ENCODE data around the gene NFE2L3. TPM values are rescaled to one million over a fixed set of nuclear protein-coding genes. Genes with fewer than 3 reads are reported as not detected.

The NFE2L3 gene
- total and polyA plus RNA-seq, 2 experiments from 2014 or later, result 6.5 to 10.0 TPM

DNA sequence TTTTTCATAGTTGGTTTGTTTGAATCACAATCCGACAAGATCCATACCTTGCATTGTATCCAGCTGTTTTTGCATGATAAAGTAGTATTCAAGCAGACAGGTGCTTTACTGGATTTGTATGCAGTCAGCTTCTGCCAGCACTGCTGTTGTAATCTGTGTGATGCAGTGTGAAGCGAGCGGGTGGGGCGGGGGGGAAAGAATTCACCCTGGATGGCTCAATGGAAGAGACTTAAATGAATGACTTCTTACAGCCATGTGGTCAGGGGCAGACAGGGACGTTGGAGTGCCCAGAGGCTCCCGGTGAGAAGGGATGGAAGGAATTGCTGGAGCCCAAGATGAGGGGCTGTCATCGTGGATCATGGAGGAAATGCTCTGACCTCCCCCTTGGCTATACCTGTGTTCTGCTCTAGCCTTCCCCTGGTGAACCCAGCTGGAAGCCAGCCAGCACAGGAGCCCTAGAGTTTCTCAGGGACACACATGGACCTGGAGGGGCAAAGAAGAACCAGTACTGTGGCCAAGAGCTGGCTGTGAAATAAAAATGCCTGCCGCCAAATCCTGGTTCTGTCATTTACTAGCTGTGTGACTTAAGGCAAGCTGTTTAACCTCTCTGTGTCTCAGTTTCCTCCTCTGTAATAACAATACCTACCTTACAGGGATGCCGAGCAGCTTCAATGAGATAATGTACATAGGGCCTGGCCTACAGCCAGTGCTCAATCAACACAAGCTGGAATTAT, 14.1 kb downstream of the NFE2L3 start:
- Histone ChIP-seq H4K20me1 (ENCODE audit: insufficient read depth, poor library complexity, severe bottlenecking) (no peaks in the 10 kb centered on the region), H3K4me1 (ENCODE audit: insufficient read depth) (peaks cover 4% of the 10 kb centered on the region), H3K79me2 (no peaks in the 10 kb centered on the region), H3K9me2 (replicated peaks; ENCODE audit: insufficient read depth) (no peaks in the 10 kb centered on the region), H3K36me3 (replicated peaks; ENCODE audit: insufficient read depth, low read depth) (no peaks in the 10 kb centered on the region), H3K9me3 (ENCODE audit: low read depth) (no peaks in the 10 kb centered on the region), H2AFZ (no peak overlapping the region), H3K27me3 (no peaks in the 10 kb centered on the region), H3K4me3 (no peak overlapping the region), H3K4me2 (no peak overlapping the region), H3K27ac (no peak overlapping the region)
- TF ChIP-seq CTCF (IDR thresholded peaks at IDR 0.05; ENCODE audit: poor library complexity) (no peak), EZH2phosphoT487 (IDR thresholded peaks at IDR 0.05; ENCODE audit: low read depth, severe bottlenecking, unreplicated experiment) (no peak), EZH2 (IDR thresholded peaks at IDR 0.05; ENCODE audit: borderline replicate concordance) (no peak)
- DNase-seq (ENCODE audit: low spot score), result no peak
- 84% methylated on average over 9 of the region's 9 CpGs for WGBS (ENCODE audit: low lambda C conversion rate, missing lambda C conversion rate)

- H3K4me2 ChIP-seq, result peak overlapping the region; percentile 20
- no peaks in the 10 kb centered on the region for H3K36me3 ChIP-seq (replicated peaks; ENCODE audit: insufficient read depth, low read depth)
- H3K4me3 ChIP-seq, result no peak overlapping the region
- no peaks in the 10 kb centered on the region for H3K9me3 ChIP-seq (ENCODE audit: low read depth)
- H4K20me1 ChIP-seq (ENCODE audit: insufficient read depth, poor library complexity, severe bottlenecking), result no peaks in the 10 kb centered on the region
- DNase-seq (ENCODE audit: low spot score), result no peak
- 86% methylated on average over 5 of the region's 5 CpGs for WGBS (ENCODE audit: low lambda C conversion rate, missing lambda C conversion rate)
- no peaks in the 10 kb centered on the region for H3K9me2 ChIP-seq (replicated peaks; ENCODE audit: insufficient read depth)
- H3K79me2 ChIP-seq, result no peaks in the 10 kb centered on the region
- H2AFZ ChIP-seq, result no peak overlapping the region
- H3K27me3 ChIP-seq, result no peaks in the 10 kb centered on the region
- peak overlapping the region; percentile 26 for H3K27ac ChIP-seq
- peaks cover 4% of the 10 kb centered on the region for H3K4me1 ChIP-seq (ENCODE audit: insufficient read depth)
- TF ChIP-seq EZH2phosphoT487 (IDR thresholded peaks at IDR 0.05; ENCODE audit: low read depth, severe bottlenecking, unreplicated experiment) (no peak), CTCF (IDR thresholded peaks at IDR 0.05; ENCODE audit: poor library complexity) (no peak), EZH2 (IDR thresholded peaks at IDR 0.05; ENCODE audit: borderline replicate concordance) (no peak)
Measured at GRCh38 chr7:26166684-26167266, 14.8 kb downstream of the NFE2L3 start.

DNA sequence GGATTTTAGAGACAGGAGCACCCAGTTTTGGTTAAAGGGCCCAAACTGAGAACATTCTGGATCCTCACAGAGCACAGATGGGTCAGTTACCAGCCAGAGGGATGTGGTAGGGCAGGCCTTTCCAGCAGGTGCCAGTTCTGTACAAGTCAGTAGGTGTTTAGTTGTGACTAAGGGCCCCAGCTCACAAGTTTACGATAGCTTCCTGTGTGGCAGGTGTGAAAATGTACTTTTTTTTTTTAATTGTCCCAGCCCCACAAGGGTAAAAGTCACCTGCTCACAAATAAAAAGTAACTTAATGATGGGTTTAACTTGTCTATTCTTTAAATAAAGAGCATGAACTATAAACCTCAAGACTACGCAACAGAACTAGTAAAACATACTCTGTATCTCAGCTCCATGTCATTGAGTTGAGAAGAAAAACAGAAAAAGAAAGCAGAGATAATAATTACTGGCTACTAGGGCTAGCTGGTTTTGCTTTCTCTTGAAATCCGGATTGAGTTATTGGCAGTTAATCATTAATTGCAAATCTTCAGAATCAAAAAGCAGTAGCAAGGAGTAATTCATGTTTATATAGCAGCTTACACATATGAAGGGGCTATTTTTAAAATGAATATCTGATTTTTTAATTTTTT, 15.4 kb downstream of the NFE2L3 start:
- no peaks in the 10 kb centered on the region for H3K79me2 ChIP-seq
- H3K9me2 ChIP-seq (replicated peaks; ENCODE audit: insufficient read depth), result no peaks in the 10 kb centered on the region
- peak overlapping the region; percentile 20 for H3K4me2 ChIP-seq
- H3K27me3 ChIP-seq, result no peaks in the 10 kb centered on the region
- no peaks in the 10 kb centered on the region for H3K9me3 ChIP-seq (ENCODE audit: low read depth)
- no peak overlapping the region for H3K4me3 ChIP-seq
- H3K4me1 ChIP-seq (ENCODE audit: insufficient read depth), result peaks cover 4% of the 10 kb centered on the region
- DNase-seq (ENCODE audit: low spot score), result no peak
- H2AFZ ChIP-seq, result no peak overlapping the region
- peak overlapping the region; percentile 26 for H3K27ac ChIP-seq
- 70% methylated on average over 3 of the region's 3 CpGs for WGBS (ENCODE audit: low lambda C conversion rate, missing lambda C conversion rate)
- H3K36me3 ChIP-seq (replicated peaks; ENCODE audit: insufficient read depth, low read depth), result no peaks in the 10 kb centered on the region
- H4K20me1 ChIP-seq (ENCODE audit: insufficient read depth, poor library complexity, severe bottlenecking), result no peaks in the 10 kb centered on the region
- TF ChIP-seq EZH2 (IDR thresholded peaks at IDR 0.05; ENCODE audit: borderline replicate concordance) (no peak), CTCF (IDR thresholded peaks at IDR 0.05; ENCODE audit: poor library complexity) (no peak), EZH2phosphoT487 (IDR thresholded peaks at IDR 0.05; ENCODE audit: low read depth, severe bottlenecking, unreplicated experiment) (no peak)

Measured in hepatocyte (in vitro differentiated cells).